Stimulated activated CD8-positive, alpha-beta memory T cell treated with anti-CD3 and anti-CD28 coated beads, Interleukin-12 subunit alpha, Interleukin-12 subunit beta, amount 100 ng/mL, for 4 hours (primary cell): ENCODE data around the gene TMEM108.

Source experiments
- DNase-seq: peaks from one replicate; pipeline ENCODE4 v3.0.0-alpha.2; 2020; ENCODE audit warnings: low read depth

TMEM108 gene

GRCh38 chr3:133277813-133278212, 239.6 kb downstream of the TMEM108 start:
- DNase-seq, result no peak

- no peak for DNase-seq
Measured at GRCh38 chr3:133278260-133279043, 240.3 kb downstream of the TMEM108 start.

GRCh38 chr3:133280586-133280985, 242.4 kb downstream of the TMEM108 start:
- DNase-seq, result no peak

GRCh38 chr3:133282236-133282635, 244.0 kb downstream of the TMEM108 start:
- no peak for DNase-seq

- no peak for DNase-seq
Measured at GRCh38 chr3:133283958-133284807, 246.0 kb downstream of the TMEM108 start.

GRCh38 chr3:133289322-133289721, 251.1 kb downstream of the TMEM108 start:
- no peak for DNase-seq

- DNase-seq, result no peak
Measured at GRCh38 chr3:133292296-133292695, 254.1 kb downstream of the TMEM108 start.

GRCh38 chr3:133293397-133294110, 255.4 kb downstream of the TMEM108 start:
- no peak for DNase-seq

GRCh38 chr3:133294253-133294652, 256.1 kb downstream of the TMEM108 start:
- DNase-seq, result no peak

- no peak for DNase-seq
Measured at GRCh38 chr3:133295199-133295901, 257.2 kb downstream of the TMEM108 start.

- no peak for DNase-seq
Measured at GRCh38 chr3:133295944-133296917, 258.0 kb downstream of the TMEM108 start.

- no peak for DNase-seq
Measured at GRCh38 chr3:133296981-133297380, 258.8 kb downstream of the TMEM108 start.

GRCh38 chr3:133300102-133300501, 261.9 kb downstream of the TMEM108 start:
- no peak for DNase-seq

GRCh38 chr3:133301194-133301593, 263.0 kb downstream of the TMEM108 start:
- no peak for DNase-seq

- DNase-seq, result no peak
Measured at GRCh38 chr3:133301731-133302130, 263.5 kb downstream of the TMEM108 start.

GRCh38 chr3:133303430-133303829, 265.2 kb downstream of the TMEM108 start:
- no peak for DNase-seq

- DNase-seq, result no peak
Measured at GRCh38 chr3:133317866-133318265, 279.7 kb downstream of the TMEM108 start.

- DNase-seq, result no peak
Measured at GRCh38 chr3:133328373-133328772, 290.2 kb downstream of the TMEM108 start.

GRCh38 chr3:133329626-133330025, 291.4 kb downstream of the TMEM108 start:
- DNase-seq, result no peak

- DNase-seq, result no peak
Measured at GRCh38 chr3:133330065-133330464, 291.9 kb downstream of the TMEM108 start.

GRCh38 chr3:133330522-133330921, 292.3 kb downstream of the TMEM108 start:
- no peak for DNase-seq
